SK-N-MC (cell line): ENCODE data around the gene MINDY4.

Experiments used
- EZH2 ChIP-seq: fragments of 200-600 bp; sonication (generic); IDR thresholded peaks from one replicate; pipeline ENCODE4 v1.6.1; 2017; ENCODE audit warnings: antibody characterized with exemption
- POLR2AphosphoS5 ChIP-seq: IDR thresholded peaks from 2 replicates; pipeline ENCODE4 v1.6.1; 2012; ENCODE audit warnings: mild to moderate bottlenecking, low read depth, low read length, borderline replicate concordance

GRCh38 chr7:30899066-30899465 is 127.8 kb downstream of the MINDY4 start:
- no peak for TF ChIP-seq POLR2AphosphoS5
- no peak for TF ChIP-seq EZH2
